Prostate gland (tissue), 2 donors: ENCODE data around the gene BNC2. TPM values are rescaled to one million over a fixed set of nuclear protein-coding genes. Genes with fewer than 3 reads are reported as not detected.

Experiments
- DNase-seq: peaks from one replicate; pipeline ENCODE4 v3.0.0-alpha.2; 2019; ENCODE audit warnings: low spot score
- H3K27ac ChIP-seq, 2 donors: fragments of 200-600 bp; sonication (generic); 2 replicates each; pipeline ENCODE4 v1.5.1; 2017 to 2019
- H3K27me3 ChIP-seq: fragments of 200-600 bp; sonication (generic); replicated peaks from 2 replicates; pipeline ENCODE4 v1.5.1; 2019; ENCODE audit not compliant: insufficient read depth
- H3K36me3 ChIP-seq, 2 donors: fragments of 200-600 bp; sonication (generic); 1 replicate in 1 of 2; 2 replicates in 1 of 2; pipeline versions ENCODE4 v1.5.1 to v1.8.1; 2017 to 2019
- H3K4me1 ChIP-seq: fragments of 200-600 bp; sonication (generic); replicated peaks from 2 replicates; pipeline ENCODE4 v1.5.1; 2019
- H3K4me3 ChIP-seq, 2 donors: fragments of 200-600 bp; sonication (generic); 2 replicates each; pipeline ENCODE4 v1.5.1; 2017 to 2019
- H3K9me3 ChIP-seq: fragments of 200-600 bp; sonication (generic); 2 replicates; pipeline ENCODE4 v1.5.1; 2017
- CTCF ChIP-seq, 4 experiments: fragments of 200-600 bp in 2 of 4; fragments of 450-650 bp in 2 of 4; sonication (generic) in 2 of 4; IDR thresholded peaks; 1 replicate in 3 of 4; 2 replicates in 1 of 4; pipeline ENCODE4 v1.5.1; 2016 to 2019; ENCODE audit warnings: antibody characterized with exemption in 4 of 4, mild to moderate bottlenecking in 2 of 4, moderate library complexity in 2 of 4
- POLR2A ChIP-seq: fragments of 450-650 bp; IDR thresholded peaks from one replicate; pipeline ENCODE4 v1.6.1; 2016; ENCODE audit warnings: antibody characterized with exemption, mild to moderate bottlenecking
- POLR2AphosphoS5 ChIP-seq: sonication (generic); formaldehyde crosslinking; IDR thresholded peaks from one replicate; pipeline ENCODE4 v1.6.1; 2017; ENCODE audit warnings: antibody characterized with exemption
- WGBS: methylation state at CpG from one replicate; pipeline ENCODE4 v1.1.5; 2018; 5-methylcytosine and 5-hydroxymethylcytosine counted together
- intact Hi-C: fragments of 100-400 bp; cut with DNase I; formaldehyde crosslinking; loops from one replicate; pipeline ENCODE4 v1.14.2; 2022
- total RNA-seq, 2 donors: library from RNA; depleted of rRNA; stranded (reverse); fragments of >200 nt; gene quantifications; one replicate each; pipeline ENCODE4 v1.1.0, GENCODE V29; 2016

Gene BNC2
- total RNA-seq, 2 donors from 2014 or later: 4.9 to 37.2 TPM

- DNase-seq: no peak
- Histone ChIP-seq H3K27ac (no peak overlapping the region), H3K27me3 (no peaks in the 10 kb centered on the region), H3K4me1 (no peaks in the 10 kb centered on the region), H3K9me3 (no peaks in the 10 kb centered on the region), H3K36me3 (no peaks in the 10 kb centered on the region), H3K4me3 (no peak overlapping the region)
- TF ChIP-seq POLR2A: no peak
- TF ChIP-seq CTCF (IDR thresholded peaks at IDR 0.05): no peak
- TF ChIP-seq POLR2AphosphoS5: no peak
- intact Hi-C loops: loop anchor here (5.0 kb wide), 1 partner anchor 41 kb away; no protein-coding TSS in a partner anchor
- WGBS: 59% methylated on average over 5 of the region's 5 CpGs
These were observed 44.4 kb downstream of the BNC2 start for GRCh38 chr9:16825971-16826625.

- intact Hi-C loops: loop anchor here (5.0 kb wide), 1 partner anchor 42 kb away; no protein-coding TSS in a partner anchor
- H3K9me3 ChIP-seq: no peaks in the 10 kb centered on the region
These were observed 45.1 kb downstream of the BNC2 start for GRCh38 chr9:16825331-16825725.

GRCh38 chr9:16824545-16825330, 45.7 kb downstream of the BNC2 start:
- TF ChIP-seq POLR2AphosphoS5: peak; percentile 65
- TF ChIP-seq CTCF (IDR thresholded peaks at IDR 0.05): peak in 2 of 4 experiments; percentile 26 to 32
- TF ChIP-seq POLR2A: no peak
- Histone ChIP-seq H3K27ac (peak overlapping the region; percentile 6 to 37), H3K9me3 (no peaks in the 10 kb centered on the region), H3K4me3 (no peak overlapping the region), H3K36me3 (no peaks in the 10 kb centered on the region), H3K27me3 (no peaks in the 10 kb centered on the region), H3K4me1 (no peaks in the 10 kb centered on the region)
- intact Hi-C loops: loop anchor here (5.0 kb wide), 1 partner anchor 43 kb away; no protein-coding TSS in a partner anchor
- 11% methylated on average over 8 of the region's 8 CpGs for WGBS
- DNase-seq: peak; percentile 78

More at GRCh38 chr9:16825331-16825725, 45.1 kb downstream of the BNC2 start:
- DNase-seq: no peak
- Histone ChIP-seq H3K27me3 (no peaks in the 10 kb centered on the region), H3K4me1 (no peaks in the 10 kb centered on the region), H3K36me3 (no peaks in the 10 kb centered on the region), H3K27ac (no peak overlapping the region), H3K4me3 (no peak overlapping the region)
- no peak for TF ChIP-seq POLR2A
- TF ChIP-seq CTCF (IDR thresholded peaks at IDR 0.05): no peak
- no peak for TF ChIP-seq POLR2AphosphoS5

GRCh38 chr9:16823906-16824305, 46.6 kb downstream of the BNC2 start:
- intact Hi-C loops: no loop called here
- DNase-seq: no peak
- H3K9me3 ChIP-seq: no peaks in the 10 kb centered on the region
- H3K27me3 ChIP-seq: no peaks in the 10 kb centered on the region
- 72% methylated on average over 2 of the region's 2 CpGs for whole genome bisulfite sequencing
- H3K27ac ChIP-seq: peak overlapping the region in 1 of 2 donors; percentile 37
- TF ChIP-seq CTCF (IDR thresholded peaks at IDR 0.05): no peak
- TF ChIP-seq POLR2A: no peak
- TF ChIP-seq POLR2AphosphoS5: no peak
- no peaks in the 10 kb centered on the region for H3K4me1 ChIP-seq
- no peak overlapping the region for H3K4me3 ChIP-seq
- H3K36me3 ChIP-seq: no peaks in the 10 kb centered on the region
